ENCODE measurements around the gene MACO1.
"Not testable (repeated sequence)": the region's sequence is repeated elsewhere in the genome, so short reads cannot be mapped to it uniquely, and the experiment has no call there.

DNA sequence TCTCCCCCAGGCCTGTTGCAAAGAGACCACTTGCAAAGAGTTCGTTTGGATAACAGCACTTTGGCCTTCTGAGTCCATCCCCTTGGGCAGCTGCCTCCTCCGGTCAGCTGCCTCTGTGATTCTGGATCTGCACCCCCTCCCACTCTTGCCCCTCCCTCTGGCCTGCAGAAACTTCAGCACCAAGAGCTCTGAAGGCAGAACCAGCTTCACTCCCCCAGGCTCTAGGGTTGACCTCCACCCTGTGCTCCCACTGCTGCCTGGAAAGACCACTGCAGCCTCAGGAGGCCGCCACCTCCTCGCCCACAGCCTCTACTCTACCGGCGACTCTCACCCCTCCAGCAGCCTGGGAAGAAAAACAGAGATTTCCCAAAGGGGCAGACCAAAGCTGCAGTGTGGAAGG is 16.5 kb upstream of the MACO1 start:
- not testable (repeated sequence) for TF ChIP-seq EZH2phosphoT487 (IDR thresholded peaks at IDR 0.05; ENCODE audit: insufficient read depth, low read depth); EZH2 (IDR thresholded peaks at IDR 0.05; ENCODE audit: insufficient read depth, poor library complexity, severe bottlenecking)

Data from GM23248 (cell line).